Lung (tissue), 12 donors: Measurements from ENCODE around the gene YBX2. TPM values are rescaled to one million over a fixed set of nuclear protein-coding genes. Genes with fewer than 3 reads are reported as not detected.
"Not testable (repeated sequence)": the region's sequence is repeated elsewhere in the genome, so short reads cannot be mapped to it uniquely, and the experiment has no call there.

Experiments
- ATAC-seq: fragments of 200-7000 bp; cut with Tn5 transposase; one replicate; pipeline ENCODE4 v1.9.1; 2020; ENCODE audit warnings: moderate number of reproducible peaks; ENCODE audit not compliant: insufficient read depth, low FRiP score
- DNase-seq, 3 donors: peaks; one replicate each; pipeline ENCODE4 v3.0.0-alpha.2; 2013 to 2017
- H3K27ac ChIP-seq, 2 donors: one replicate each; pipeline ENCODE4 v1.5.1; 2013; ENCODE audit warnings: mild to moderate bottlenecking in 2 of 2, moderate library complexity in 2 of 2, control low read depth in 1 of 2, inconsistent platforms in 1 of 2, low read depth in 1 of 2, low read length in 1 of 2
- H3K27me3 ChIP-seq, 3 donors: one replicate each; pipeline ENCODE4 v1.5.1; 2013; ENCODE audit warnings: low read length in 2 of 3; ENCODE audit not compliant: control insufficient read depth in 3 of 3, insufficient read depth in 3 of 3
- H3K36me3 ChIP-seq, 4 donors: one replicate each; pipeline ENCODE4 v1.5.1; 2013; ENCODE audit warnings: low read length in 4 of 4, mild to moderate bottlenecking in 1 of 4, moderate library complexity in 1 of 4; ENCODE audit not compliant: control insufficient read depth in 4 of 4, insufficient read depth in 4 of 4
- H3K4me1 ChIP-seq, 5 donors: one replicate each; pipeline ENCODE4 v1.5.1; 2013; ENCODE audit warnings: low read length in 5 of 5, mild to moderate bottlenecking in 2 of 5, moderate library complexity in 1 of 5; ENCODE audit not compliant: control insufficient read depth in 5 of 5, insufficient read depth in 5 of 5
- H3K4me3 ChIP-seq: one replicate; pipeline ENCODE4 v1.5.1; 2013; ENCODE audit warnings: mild to moderate bottlenecking, control low read depth, moderate library complexity
- H3K9ac ChIP-seq, 2 donors: one replicate each; pipeline ENCODE4 v1.5.1; 2013; ENCODE audit warnings: low read length in 2 of 2, control low read depth in 1 of 2; ENCODE audit not compliant: insufficient read depth in 1 of 2
- H3K9me3 ChIP-seq, 4 donors: one replicate each; pipeline ENCODE4 v1.5.1; 2013; ENCODE audit warnings: low read length in 3 of 4, mild to moderate bottlenecking in 1 of 4, moderate library complexity in 1 of 4; ENCODE audit not compliant: control insufficient read depth in 4 of 4, insufficient read depth in 3 of 4
- CTCF ChIP-seq: IDR thresholded peaks from 2 replicates; pipeline ENCODE4 v1.5.1; 2012; ENCODE audit warnings: mild to moderate bottlenecking; ENCODE audit errors: control extremely low read depth, extremely low read depth
- WGBS, 2 donors: extraction: QIAGEN DNeasy Blood & Tissue Kit; methylation state at CpG; one replicate each; pipeline ENCODE4 v1.1.7; 2013; 5-methylcytosine and 5-hydroxymethylcytosine counted together
- polyA plus RNA-seq, 2 donors: library from polyadenylated mRNA; stranded (reverse); fragments of 200-250 nt; gene quantifications; one replicate each; pipeline ENCODE4 v1.2.1, GENCODE V29; 2013
- total RNA-seq, 2 donors: library from RNA; depleted of rRNA in 1 of 2; stranded (reverse); fragments of >200 nt in 1 of 2; gene quantifications; one replicate each; pipeline ENCODE4 v1.2.1, GENCODE V29; 2014 to 2021
- donor health status: control.
- donor health status: control.
- donor health status: Bipolar disorder and iron deficiency.
- donor health status: healthy.
- donor health status: DM: yes; HTN: yes; CAD: no.

YBX2 gene
- total and polyA plus RNA-seq, 4 donors, result 0.03 to 0.57 (median 0.40) TPM

GRCh38 chr17:7249830-7250229, 44.6 kb downstream of the YBX2 start:
- no peak for DNase-seq
- H3K36me3 ChIP-seq, result peaks cover 2 to 23% (median 17%) of the 10 kb centered on the region in 4 donors
- no peaks in the 10 kb centered on the region for H3K9me3 ChIP-seq
- TF ChIP-seq CTCF, result no peak
- peak overlapping the region in 1 of 2 donors; percentile 18 for H3K27ac ChIP-seq
- no peaks in the 10 kb centered on the region for H3K27me3 ChIP-seq
- no peak for ATAC-seq
- H3K4me1 ChIP-seq, result peaks cover 0 to 26% (median 11%) of the 10 kb centered on the region in 5 donors
- no peak overlapping the region for H3K4me3 ChIP-seq
- H3K9ac ChIP-seq, result peak overlapping the region in 1 of 2 donors; percentile 77
- WGBS, 2 donors, result 73 to 77% methylated on average over 7 of the region's 7 CpGs

GRCh38 chr17:7249214-7249613, 45.2 kb downstream of the YBX2 start:
- H3K9me3 ChIP-seq, result no peaks in the 10 kb centered on the region
- no peak overlapping the region for H3K9ac ChIP-seq
- no peak for ATAC-seq
- no peak overlapping the region for H3K4me3 ChIP-seq
- H3K27me3 ChIP-seq, result no peaks in the 10 kb centered on the region
- TF ChIP-seq CTCF, result no peak
- peaks cover 2 to 23% (median 17%) of the 10 kb centered on the region in 4 donors for H3K36me3 ChIP-seq
- WGBS, 2 donors, result 85 to 96% methylated on average over 6 of the region's 6 CpGs
- DNase-seq, result no peak
- H3K4me1 ChIP-seq, result peaks cover 0 to 26% (median 11%) of the 10 kb centered on the region in 5 donors
- no peak overlapping the region for H3K27ac ChIP-seq

- Histone ChIP-seq H3K9ac (no peak overlapping the region), H3K27ac (no peak overlapping the region), H3K36me3 (peaks cover 2 to 23% (median 17%) of the 10 kb centered on the region in 4 donors), H3K4me1 (peaks cover 0 to 26% (median 11%) of the 10 kb centered on the region in 5 donors), H3K9me3 (no peaks in the 10 kb centered on the region), H3K4me3 (no peak overlapping the region), H3K27me3 (no peaks in the 10 kb centered on the region)
- TF ChIP-seq CTCF, result no peak
- WGBS, 2 donors, result 70 to 82% methylated on average over 4 of the region's 4 CpGs
- DNase-seq (no peak), ATAC-seq (no peak)
These were observed 45.6 kb downstream of the YBX2 start for GRCh38 chr17:7248796-7249195.

- Histone ChIP-seq H3K9me3 (no peaks in the 10 kb centered on the region), H3K4me3 (no peak overlapping the region), H3K4me1 (peaks cover 0 to 23% (median 7%) of the 10 kb centered on the region in 5 donors), H3K27me3 (no peaks in the 10 kb centered on the region), H3K27ac (no peak overlapping the region), H3K9ac (no peak overlapping the region), H3K36me3 (peaks cover 2 to 23% (median 20%) of the 10 kb centered on the region in 4 donors)
- TF ChIP-seq CTCF, result no peak
- WGBS, 2 donors, result 88 to 92% methylated on average over 5 of the region's 5 CpGs
- DNase-seq (no peak), ATAC-seq (no peak)
These were observed 47.7 kb downstream of the YBX2 start for GRCh38 chr17:7246779-7247178.

GRCh38 chr17:7243838-7244237, 50.6 kb downstream of the YBX2 start:
- not testable (repeated sequence) for H3K4me3 ChIP-seq

More at GRCh38 chr17:7243838-7244237, 50.6 kb downstream of the YBX2 start:
- not testable (repeated sequence) for ATAC-seq, DNase-seq, H3K27ac ChIP-seq, H3K27me3 ChIP-seq, H3K9me3 ChIP-seq, H3K9ac ChIP-seq
- Histone ChIP-seq H3K36me3 (peaks cover 8 to 33% (median 27%) of the 10 kb centered on the region in 4 donors), H3K4me1 (peaks cover under 1 to 23% (median 14%) of the 10 kb centered on the region in 5 donors)
- 83 to 92% methylated on average over 10 of the region's 10 CpGs for WGBS, 2 donors
